Stimulated activated CD4-positive, alpha-beta T cell treated with anti-CD3 and anti-CD28 coated beads, Interleukin-2, amount 100 ng/mL, for 24 hours (primary cell): ENCODE measurements around the gene STUB1.

ENCODE experiments used
- DNase-seq, 2 donors: peaks; one replicate each; pipeline ENCODE4 v3.0.0-alpha.2; 2020

STUB1 gene

GRCh38 chr16:645852-646678, 34.1 kb upstream of the STUB1 start:
- DNase-seq, result no peak

- no peak for DNase-seq
Measured at GRCh38 chr16:646679-647172, 33.5 kb upstream of the STUB1 start.

- no peak for DNase-seq
Measured at GRCh38 chr16:647173-647902, 32.9 kb upstream of the STUB1 start.

- DNase-seq, result peak; percentile 61 to 71
Measured at GRCh38 chr16:648071-648780, 32.0 kb upstream of the STUB1 start.

GRCh38 chr16:648781-649589, 31.2 kb upstream of the STUB1 start, which contains the start of gene WDR90:
WDR90 (plus strand) TSS chr16:649365; CDS start chr16:649417, 52 bp downstream.
- peak; percentile 95 to 96 for DNase-seq

- peak in 1 of 2 donors; percentile 44 for DNase-seq
Measured at GRCh38 chr16:649631-650030, 30.6 kb upstream of the STUB1 start.

- DNase-seq, result no peak
Measured at GRCh38 chr16:651844-652243, 28.4 kb upstream of the STUB1 start.

- DNase-seq, result no peak
Measured at GRCh38 chr16:652454-653305, 27.5 kb upstream of the STUB1 start.

- no peak for DNase-seq
Measured at GRCh38 chr16:654034-654433, 26.2 kb upstream of the STUB1 start.

- no peak for DNase-seq
Measured at GRCh38 chr16:657487-657886, 22.7 kb upstream of the STUB1 start.

GRCh38 chr16:658679-659571, 21.3 kb upstream of the STUB1 start:
- no peak for DNase-seq

- DNase-seq, result no peak
Measured at GRCh38 chr16:659618-660017, 20.6 kb upstream of the STUB1 start.

GRCh38 chr16:660132-660458, 20.1 kb upstream of the STUB1 start:
- DNase-seq, result no peak

GRCh38 chr16:660459-661183, 19.6 kb upstream of the STUB1 start:
- DNase-seq, result peak; percentile 72 to 76

- no peak for DNase-seq
Measured at GRCh38 chr16:661184-661821, 18.9 kb upstream of the STUB1 start.

GRCh38 chr16:662095-662494, 18.1 kb upstream of the STUB1 start:
- DNase-seq, result no peak

GRCh38 chr16:662597-662996, 17.6 kb upstream of the STUB1 start:
- no peak for DNase-seq

GRCh38 chr16:666572-666971, 13.6 kb upstream of the STUB1 start:
- DNase-seq, result no peak

GRCh38 chr16:667113-667779, 13.0 kb upstream of the STUB1 start:
- DNase-seq, result no peak
